ENCODE results near the gene SZRD1.
A peak's percentile ranks its signal among the peaks of the same experiment; 100 is the strongest.
"Not testable (repeated sequence)": the region's sequence is repeated elsewhere in the genome, so short reads cannot be mapped to it uniquely, and the experiment has no call there.

SZRD1 gene, protein sequence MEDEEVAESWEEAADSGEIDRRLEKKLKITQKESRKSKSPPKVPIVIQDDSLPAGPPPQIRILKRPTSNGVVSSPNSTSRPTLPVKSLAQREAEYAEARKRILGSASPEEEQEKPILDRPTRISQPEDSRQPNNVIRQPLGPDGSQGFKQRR

DNA sequence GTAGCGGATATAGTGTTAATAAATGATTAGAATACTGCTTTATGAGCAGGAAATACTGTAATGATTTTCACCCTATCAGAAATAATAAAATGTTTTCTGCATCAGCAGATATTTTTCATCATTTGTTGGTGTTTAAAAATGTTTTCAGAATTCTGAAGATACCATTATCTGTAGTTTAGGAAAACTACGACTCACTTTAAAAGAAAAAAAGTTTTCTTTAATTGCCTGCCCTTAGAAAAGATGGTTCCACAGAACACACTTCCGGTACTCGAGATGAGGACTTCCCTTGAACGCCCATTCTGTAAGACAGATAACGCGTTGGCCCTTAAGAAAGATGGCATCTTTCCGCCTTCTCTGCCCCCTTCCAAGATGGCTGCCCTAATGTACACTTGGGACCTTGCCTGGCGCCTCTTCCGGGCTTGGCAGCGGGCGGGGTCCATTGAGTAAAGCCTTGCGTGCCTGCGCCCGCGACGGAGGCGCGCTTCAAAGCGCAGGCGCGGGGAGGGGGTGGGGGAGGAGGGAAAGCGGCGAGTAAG lies at the start of gene SZRD1:
Gene SZRD1 (plus strand): TSS at position 521 of the 536 bp plus-strand sequence. CDS start 16 bp downstream, outside the sequence.
- DNase-seq, result peak; percentile 99

DNA sequence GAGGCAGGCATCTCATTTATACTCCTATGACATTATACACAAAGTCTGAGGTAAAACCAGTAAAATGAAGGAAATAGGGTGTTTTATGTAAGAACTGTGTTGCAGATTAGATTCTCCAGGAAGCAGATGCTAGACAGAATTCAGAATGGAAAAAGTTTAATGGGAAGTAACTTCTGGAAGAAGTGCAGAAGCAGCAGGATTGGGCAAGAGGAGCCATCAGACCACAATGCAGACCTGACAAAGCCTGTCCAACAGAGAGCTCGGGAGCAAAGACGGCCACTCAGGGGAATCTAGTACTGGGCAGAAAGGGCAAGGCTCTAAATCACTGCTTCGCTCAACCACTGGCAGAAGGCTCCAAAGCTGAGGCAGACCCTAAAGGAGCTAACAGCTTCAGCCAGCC lies 48.5 kb upstream of the SZRD1 start:
- DNase-seq, result no peak

DNA sequence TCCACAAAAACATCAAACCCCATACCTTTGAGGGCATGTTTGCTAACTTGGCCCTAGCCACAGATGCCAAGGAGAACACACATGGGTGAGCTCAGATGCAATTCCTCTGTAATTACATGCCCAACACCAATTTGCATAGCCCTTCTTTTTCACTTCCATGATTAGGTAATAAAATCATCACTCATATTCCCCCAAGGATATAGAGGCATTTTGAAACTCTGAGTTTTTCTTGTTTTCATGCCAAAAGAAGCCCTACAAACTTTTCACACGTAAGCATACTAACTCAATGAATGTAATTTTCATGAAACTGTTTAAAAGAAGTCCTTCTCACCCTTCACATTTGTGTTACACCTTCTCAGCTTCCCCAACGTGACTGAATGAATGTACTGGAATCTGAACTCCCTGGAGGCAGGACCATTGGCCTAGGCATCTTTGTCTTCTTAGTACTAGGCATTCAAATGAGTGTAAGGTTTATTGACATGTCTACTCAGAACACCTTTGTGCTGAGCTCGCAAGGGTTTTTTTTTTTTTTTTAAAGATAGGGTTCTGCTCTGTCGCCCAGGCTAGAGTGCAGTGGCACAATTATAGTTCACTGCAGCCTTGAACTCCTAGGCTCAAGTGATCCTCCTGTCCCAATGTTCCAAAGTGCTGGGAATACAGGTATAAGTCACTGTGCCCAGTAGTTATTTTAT lies 45.7 kb upstream of the SZRD1 start:
- no peak for DNase-seq

DNA sequence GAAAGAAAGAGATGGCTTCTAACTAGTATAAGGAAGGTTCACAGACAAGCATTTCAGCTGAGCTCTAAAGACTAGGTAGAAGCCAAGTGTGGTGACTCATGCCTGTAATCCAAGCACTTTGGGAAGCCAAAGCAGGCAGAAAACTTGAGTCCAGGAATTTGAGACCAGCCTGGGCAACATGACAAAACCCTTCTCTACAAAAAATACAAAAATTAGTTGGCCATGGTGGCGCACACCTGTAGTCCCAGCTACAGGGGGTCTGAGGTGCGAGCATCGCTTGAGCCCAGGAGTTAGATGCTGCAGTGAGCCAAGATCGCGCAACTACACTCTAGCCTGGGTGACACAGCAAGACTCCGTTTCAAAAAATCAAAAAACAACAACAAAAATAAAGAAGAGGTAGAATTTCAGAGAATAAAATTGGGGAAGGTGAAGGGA lies 42.6 kb upstream of the SZRD1 start:
- DNase-seq, result no peak

DNA sequence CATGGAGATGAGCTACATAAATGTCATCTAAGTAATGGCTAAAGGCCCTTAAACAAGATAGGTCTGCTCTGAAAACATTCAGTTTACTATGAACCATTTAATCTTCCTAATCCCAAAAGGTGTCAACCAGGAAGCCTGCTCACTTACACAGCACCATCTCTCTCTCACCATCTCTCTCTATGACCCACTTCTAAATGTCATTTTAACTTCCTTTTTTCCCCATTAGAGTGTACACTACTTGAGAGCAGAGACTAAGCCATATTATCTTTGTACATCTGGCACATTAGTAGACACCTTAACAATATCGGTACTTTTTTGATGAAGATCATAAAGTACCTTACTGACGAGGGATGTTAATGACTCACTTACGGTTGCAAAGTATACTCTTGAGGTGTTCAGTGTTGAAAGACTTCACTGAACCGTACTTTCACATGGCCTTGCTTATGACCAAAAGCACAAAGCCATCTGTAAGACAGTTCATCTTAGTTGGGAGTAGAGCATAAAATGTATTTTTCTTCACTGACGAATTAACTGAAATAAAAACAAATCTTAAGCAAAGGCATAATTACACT lies 40.1 kb upstream of the SZRD1 start:
- DNase-seq, result no peak

DNA sequence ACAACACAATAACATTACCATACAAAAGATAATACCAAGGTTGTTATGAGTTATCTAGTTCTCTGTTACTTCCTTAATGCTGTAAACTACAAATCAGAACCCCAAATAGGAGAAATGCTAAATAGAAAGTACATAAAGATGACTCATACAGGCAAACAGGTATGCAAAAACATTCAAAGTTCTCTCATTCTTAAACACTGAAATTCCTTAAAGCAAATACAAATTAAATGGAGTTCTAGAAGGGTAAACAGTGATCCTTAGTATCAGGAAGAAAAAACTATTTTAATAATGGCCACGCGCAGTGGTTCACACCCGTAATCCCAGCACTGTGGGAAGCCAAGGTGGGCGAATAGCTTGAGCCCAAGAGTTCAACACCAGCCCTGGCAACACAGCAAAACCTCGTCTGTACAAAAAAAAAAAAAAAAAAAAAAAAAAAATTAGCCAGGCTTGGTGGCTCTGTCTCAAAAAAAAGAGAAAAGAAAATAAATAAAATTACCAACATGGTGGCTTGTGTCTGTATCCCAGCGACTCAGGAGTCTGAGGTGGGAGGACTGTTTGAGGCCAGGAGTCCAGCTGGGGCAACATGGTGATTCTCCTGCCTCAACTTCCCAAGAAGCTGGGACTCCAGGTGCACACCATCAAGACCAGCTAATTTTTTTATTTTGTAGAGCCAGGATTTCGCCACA lies 32.2 kb upstream of the SZRD1 start:
- no peak for DNase-seq

DNA sequence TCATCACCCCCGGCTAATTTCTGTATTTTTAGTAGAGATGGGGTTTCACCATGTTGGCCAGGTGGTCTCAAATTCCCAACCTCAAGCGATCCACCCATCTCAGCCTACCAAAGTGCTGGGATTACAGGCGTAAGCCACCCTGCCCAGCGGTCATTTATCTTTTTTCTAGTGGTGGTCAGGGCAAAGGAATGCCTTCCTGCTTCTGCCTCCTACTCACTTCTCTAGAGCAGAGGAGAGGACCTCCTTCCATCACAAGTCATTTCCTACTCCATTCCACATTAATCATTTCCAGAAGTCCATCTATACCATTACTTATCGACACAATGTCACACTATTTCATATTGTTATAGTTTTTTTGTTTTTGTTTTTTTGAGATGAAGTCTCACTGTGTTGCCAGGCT lies 28.1 kb upstream of the SZRD1 start:
- no peak for DNase-seq

DNA sequence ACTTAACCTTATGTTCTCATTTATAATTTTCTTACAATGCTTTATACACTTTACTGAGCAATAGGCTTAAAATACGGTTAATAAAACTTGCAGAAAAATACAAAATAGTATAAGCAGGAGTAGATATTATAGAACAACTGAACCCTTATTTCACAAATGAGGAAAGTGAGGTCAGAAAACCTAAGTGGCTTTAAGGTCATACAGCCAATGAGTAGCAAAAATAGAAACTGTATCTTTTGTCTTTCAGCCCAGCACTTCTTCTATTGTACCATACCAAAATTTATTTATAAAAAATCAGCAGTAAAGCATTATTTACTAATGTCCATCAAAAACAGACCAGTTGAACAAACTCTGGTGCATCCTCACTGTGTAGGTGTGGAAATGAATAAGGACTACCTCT lies 26.4 kb upstream of the SZRD1 start:
- DNase-seq, result no peak

DNA sequence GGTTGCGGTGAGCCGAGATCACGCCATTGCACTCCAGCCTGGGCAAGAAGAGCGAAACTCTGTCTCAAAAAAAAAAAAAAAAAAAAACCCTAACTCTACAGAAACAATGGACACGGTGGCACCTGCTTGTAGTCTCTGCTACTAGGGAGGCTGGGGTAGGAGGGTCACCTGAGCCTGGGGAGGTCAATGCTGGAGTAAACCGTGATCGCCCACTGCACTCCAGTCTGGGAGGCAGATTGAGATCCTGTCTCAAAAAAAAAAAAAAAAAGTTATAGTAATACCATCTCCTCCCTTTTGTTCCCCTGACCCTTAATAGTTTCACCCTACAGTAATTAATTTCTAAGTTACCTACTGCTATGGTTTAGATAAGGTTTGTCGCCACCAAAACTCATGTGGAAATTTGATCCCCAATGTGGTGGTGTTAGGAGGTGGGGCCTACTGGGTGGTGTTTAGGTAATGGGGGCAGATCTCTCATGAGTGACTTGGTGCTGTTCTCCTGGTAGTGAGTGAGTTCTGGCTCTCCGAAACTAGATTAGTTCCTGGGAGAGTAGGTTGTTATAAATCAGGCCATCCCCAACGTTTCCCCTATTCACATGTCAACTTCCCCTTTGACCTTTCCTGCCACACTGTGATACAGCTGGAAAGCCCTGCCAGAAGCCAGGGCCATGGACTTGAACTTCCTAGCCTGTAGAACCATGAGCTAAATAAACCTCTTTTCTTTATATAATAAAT lies 24.5 kb upstream of the SZRD1 start:
- DNase-seq, result no peak

DNA sequence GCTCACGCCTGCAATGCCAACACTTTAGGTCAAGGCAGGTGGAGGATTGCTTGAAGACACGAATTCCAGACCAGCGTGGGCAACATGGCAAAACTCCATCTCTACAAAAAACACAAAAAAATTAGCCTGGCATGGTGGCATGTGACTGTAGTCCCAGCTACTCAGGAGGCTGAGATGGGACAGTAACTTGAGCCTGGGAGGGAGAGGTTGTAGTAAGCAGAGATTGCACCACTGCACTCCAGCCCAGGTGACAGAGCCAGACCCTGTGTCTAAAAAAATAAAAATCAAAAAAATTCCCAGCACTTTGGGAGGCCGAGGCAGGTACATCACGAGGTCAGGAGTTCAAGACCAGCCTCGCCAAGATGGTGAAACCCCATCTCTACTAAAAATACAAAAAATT lies 23.8 kb upstream of the SZRD1 start:
- not testable (repeated sequence) for DNase-seq

DNA sequence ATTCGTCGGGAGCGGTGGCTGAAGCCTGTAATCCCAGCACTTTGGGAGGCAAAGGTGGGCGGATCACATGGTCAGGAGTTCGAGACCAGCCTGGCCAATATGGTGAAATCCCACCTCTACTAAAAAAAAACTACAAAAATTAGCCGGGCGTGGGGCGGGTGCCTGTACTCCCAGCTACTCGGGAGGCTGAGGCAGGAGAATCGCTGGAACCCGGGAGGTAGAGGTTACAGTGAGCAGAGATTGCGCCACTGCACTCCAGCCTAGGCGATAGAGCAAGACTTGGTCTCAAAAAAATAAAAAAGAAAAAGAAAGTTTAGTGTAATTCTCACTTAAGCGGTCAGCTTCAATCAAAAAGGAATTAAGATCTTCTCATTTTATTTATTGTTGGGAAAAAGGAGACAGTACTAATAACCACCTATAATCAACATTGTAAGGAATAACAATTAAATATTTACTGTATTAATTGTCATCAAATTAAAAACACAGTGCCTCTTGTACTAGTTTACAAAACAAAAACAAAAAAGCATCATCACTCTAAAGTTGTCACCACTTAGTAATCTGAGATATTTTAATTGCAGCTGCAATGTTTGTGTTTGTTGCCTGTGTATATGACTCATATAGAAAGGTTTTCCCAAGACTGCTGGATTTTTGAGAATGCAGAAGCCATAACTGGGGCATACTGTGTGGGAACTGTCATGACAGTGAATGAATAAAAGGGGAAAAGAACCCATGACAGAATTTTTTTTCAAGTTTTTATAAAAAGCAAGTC lies 18.4 kb upstream of the SZRD1 start:
- DNase-seq, result no peak

DNA sequence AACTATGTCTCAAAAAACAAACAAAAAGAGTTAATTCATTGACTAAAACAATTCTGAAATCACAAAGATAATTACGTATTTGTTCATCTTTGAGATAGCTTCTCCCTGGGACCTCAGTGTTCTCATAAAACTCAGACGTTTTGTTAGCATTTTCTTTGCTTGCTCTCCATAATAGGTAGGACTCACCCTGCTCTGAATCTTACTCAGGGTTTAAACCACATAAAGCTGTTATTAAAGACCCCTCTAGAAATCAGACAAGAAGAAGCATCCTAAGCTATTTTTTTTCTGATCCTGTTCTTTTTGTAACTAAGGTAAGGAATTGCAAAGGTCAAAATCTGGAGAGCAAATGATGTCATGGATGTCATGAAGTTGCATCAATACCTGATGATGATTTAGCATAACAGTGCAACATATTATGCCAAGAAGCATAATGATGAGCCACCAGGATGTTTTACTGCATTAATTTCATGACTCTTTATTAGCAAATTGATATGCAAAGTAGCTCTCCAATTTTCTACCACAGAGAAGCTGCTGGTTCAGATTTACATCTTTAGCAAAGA lies 17.1 kb upstream of the SZRD1 start:
- no peak for DNase-seq

DNA sequence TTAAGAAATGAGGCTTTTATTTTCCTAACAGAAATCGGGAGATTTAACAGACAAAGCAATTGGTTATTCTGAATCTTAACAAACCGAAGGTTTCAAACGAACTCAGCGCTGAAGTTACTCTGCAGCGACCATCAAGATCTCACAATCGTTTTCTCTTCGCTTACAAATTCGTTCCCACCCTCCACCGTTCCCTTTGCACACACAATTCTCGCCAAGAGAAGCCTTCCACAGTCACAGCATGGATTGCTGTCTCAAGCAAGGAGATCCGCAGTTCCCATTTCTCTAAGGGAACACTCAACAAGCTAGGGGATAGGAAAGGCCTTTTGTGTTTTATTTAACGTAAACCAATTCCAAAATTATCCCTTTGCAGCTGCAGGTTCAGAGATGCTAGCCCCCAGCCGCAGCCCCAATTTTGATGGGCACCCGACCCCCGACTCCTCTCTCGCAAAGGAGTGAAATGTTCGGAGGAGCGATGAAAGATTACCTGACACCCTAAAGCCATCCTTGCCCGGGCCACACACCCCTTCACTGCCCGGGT lies 15.5 kb upstream of the SZRD1 start:
- no peak for DNase-seq

DNA sequence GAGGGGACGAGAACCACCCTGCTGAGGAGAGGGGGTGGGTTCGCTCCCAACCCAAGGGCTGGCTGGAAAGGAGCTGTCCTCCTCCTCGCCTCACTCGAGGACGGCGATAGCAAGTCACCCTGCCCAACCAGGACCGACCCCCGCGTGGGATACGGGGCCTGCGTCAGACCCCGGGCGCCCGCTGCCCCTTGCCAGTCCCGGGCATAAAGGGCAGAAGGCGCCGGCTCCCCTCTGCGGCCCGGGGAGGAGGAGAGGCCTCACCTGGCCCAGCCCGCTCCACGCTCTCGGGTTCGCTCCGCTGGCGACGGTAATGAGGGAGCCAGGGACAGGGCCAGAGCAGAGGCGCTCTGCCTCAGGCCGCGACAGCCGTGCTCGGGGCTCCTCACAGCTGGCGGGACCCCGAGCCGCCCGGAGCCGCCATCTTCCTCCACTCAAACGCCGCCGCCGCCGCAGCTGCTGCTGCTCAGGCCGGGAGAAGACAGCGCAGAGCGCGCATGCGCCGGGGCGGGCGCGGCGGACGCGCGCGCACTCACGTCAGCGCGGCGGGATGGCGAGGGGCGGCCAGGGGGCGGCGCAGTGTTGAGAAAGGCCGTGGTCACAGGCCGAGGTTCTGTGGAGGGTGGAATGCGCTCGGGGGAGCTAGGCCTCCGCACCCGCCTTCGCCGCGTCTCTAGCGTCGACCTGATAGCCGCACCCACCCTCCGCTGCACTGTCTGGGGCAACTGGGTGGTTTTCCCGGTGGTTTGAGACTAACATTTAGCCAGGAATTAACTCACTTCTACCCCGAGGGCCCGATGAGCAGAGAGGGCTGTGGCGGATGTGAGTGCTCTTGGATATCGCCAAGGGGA lies 14.8 kb upstream of the SZRD1 start, which contains the start of gene FBXO42:
Gene FBXO42 (minus strand): TSS at position 487 of the 848 bp plus-strand sequence. CDS start 37,062 bp downstream, outside the sequence.
- peak; percentile 87 for DNase-seq

DNA sequence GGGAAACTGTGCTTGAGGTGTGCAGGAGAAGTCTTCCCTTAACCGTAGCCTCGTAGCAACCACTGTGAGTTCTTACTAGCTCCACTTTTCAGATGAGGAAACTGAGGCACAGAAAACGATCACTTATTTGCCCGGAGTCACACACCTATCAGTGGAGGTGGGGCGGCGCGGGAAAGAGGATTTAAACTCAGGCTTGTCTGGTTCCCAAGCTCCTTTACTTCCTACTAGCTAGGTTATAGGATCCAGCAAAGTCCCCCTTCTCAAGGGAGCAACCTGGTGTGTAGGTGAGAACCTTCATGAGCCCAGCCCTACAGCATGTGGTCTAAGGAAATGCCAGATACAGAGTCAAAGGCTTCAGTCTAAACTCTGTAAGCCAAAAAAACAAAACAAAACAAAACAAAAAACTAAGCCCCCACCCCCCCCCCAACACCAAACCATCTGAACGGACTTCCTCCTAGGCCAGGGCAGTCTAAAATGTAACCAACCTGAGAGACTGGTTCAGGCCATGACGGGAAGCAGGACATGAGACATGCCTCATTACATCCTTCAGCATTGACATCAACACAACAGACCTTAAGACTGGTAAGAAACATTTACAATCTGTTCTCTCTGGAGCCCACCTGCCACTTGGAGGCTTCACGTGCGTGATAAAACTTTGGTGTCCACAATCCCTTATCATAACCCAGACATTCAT lies 14.1 kb upstream of the SZRD1 start:
- no peak for DNase-seq

DNA sequence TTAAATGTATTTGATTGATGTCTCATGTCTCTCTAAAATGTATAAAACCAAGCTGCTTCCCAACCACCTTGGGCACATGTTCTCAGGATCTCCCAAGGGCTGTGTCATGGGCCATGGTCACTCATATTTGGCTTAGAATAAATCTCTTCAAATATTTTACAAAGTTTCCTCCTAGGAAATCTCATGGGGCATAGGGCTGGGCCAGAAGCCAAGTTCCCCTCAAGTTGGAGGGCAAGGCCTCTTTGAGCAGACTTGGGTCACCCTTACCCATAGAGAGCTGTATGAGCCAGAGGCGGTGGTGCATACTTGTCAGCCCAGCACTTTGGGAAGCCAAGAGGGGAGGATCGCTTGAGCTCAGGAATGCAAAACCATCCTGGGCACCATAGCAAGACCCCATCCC lies 12.4 kb upstream of the SZRD1 start:
- no peak for DNase-seq

DNA sequence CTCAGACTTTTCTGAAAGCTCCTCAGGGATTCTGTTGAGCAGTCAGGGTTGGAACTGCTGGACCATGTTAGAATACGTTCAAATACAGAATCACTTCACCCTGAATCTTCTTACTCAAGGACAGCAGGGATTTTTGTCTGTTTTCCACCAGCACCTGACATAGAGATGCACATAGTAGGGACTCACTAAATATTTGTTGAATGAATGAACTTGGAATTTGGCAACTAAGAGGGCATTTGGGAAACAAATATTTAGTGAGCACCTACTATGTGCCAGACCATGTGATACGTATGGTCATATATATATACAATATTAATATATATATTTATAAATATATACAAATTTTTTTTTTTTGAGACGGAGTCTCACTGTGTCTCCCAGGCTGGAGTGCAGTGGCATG lies 10.2 kb upstream of the SZRD1 start:
- no peak for DNase-seq

DNA sequence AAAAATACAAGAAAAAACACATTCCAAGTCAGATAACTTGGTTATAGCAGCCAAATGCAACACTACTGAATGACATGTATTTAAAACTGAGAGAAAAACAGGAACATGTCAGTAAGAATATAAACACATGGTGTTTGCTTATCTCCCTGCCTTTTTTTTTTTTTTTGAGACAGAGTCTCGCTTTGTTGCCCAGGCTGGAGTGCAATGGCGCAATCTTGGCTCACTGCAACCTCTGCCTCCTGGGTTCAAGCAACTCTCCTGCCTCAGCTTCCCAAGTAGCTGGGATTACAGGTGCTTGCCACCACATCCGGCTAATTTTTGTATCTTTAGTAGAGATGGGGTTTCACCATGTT lies 1.9 kb upstream of the SZRD1 start:
- not testable (repeated sequence) for DNase-seq

DNA sequence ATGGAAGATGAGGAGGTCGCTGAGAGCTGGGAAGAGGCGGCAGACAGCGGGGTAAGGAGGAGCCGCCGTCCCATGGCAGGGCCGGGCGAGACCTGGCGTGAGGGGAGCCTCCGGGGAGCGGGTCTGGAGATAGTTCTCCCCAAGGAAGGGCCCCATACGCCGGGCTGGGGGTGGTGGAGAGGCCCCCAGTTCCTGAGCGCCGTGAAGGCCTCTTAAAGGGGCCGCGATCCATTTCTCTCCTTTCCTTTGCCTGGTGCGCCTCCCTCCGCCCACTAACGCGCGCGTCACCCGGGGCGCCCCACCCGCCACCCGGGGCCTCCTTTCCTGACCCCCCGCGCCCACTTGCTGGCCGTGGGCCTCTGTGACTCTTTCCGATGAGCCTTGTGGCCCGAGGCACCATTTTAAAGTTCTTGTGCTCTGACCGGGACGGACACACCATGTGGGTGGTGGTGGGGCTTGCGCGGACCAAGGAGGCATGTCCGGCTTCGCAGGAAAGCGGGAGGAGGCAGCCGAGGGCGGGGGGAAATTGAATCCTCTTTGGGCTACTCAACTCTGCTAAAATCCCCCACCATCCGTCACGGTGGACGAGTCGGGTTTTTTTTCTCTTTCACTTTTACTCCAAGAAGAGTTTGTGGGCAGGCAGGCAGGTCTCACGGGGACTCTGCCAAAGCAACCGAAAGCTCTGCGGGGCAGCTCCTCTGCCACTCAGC lies 371 bp downstream of the SZRD1 start:
- DNase-seq, result peak; percentile 53
